H1 (cell line): ENCODE measurements around the gene ZNF85. TPM values are rescaled to one million over a fixed set of nuclear protein-coding genes. Genes with fewer than 3 reads are reported as not detected.

Experiments
- CTCF ChIA-PET: fragments of 300-600 bp; sonication (Branson Sonifier 250); formaldehyde crosslinking; loops from one replicate; lab custom pipeline; 2021; ENCODE audit not compliant: partially characterized antibody; lab: Charles Lee
- POLR2A ChIA-PET: fragments of 300-600 bp; sonication (Branson Sonifier 250); formaldehyde crosslinking; loops from one replicate; lab custom pipeline; 2021; ENCODE audit warnings: inconsistent platforms; ENCODE audit not compliant: partially characterized antibody; lab: Charles Lee
- DNase-seq, 2 experiments: peaks; one replicate each; pipeline versions ENCODE4 v3.0.0 to v3.0.0-alpha.2; 2010 to 2022; ENCODE audit warnings: low spot score in 2 of 2, low read depth in 1 of 2, mixed read lengths in 1 of 2
- FAIRE-seq: peaks from 2 replicates; lab custom pipeline; 2011; peaks lifted over from hg19 to GRCh38; lab: Jason Lieb, UNC
- H2AFZ ChIP-seq: 2 replicates; pipeline ENCODE4 v1.8.1; 2012; ENCODE audit warnings: low read length, inconsistent platforms
- H2AK5ac ChIP-seq: 2 replicates; pipeline ENCODE4 v1.6.1; 2013; ENCODE audit warnings: low read depth, low read length
- H2BK120ac ChIP-seq: replicated peaks from 2 replicates; pipeline ENCODE3; 2013; ENCODE audit warnings: low read depth, low read length, inconsistent platforms
- H2BK12ac ChIP-seq: 2 replicates; pipeline ENCODE4 v1.6.1; 2013; ENCODE audit warnings: low read depth, low read length
- H2BK15ac ChIP-seq: 2 replicates; pipeline ENCODE4 v1.6.1; 2013; ENCODE audit warnings: low read length
- H2BK20ac ChIP-seq: 2 replicates; pipeline ENCODE4 v1.6.1; 2013; ENCODE audit warnings: low read length
- H2BK5ac ChIP-seq: 2 replicates; pipeline ENCODE4 v1.6.1; 2013; ENCODE audit warnings: low read depth, low read length
- H3K14ac ChIP-seq: 2 replicates; pipeline ENCODE4 v1.6.1; 2013; ENCODE audit warnings: inconsistent platforms; ENCODE audit not compliant: insufficient read length
- H3K18ac ChIP-seq: 2 replicates; pipeline ENCODE4 v1.6.1; 2013; ENCODE audit warnings: low read length; ENCODE audit errors: extremely low read depth
- H3K23ac ChIP-seq: 2 replicates; pipeline ENCODE4 v1.6.1; 2013; ENCODE audit warnings: inconsistent platforms; ENCODE audit not compliant: insufficient read length
- H3K23me2 ChIP-seq: 2 replicates; pipeline ENCODE4 v1.6.1; 2013; ENCODE audit warnings: low read depth, low read length
- H3K27ac ChIP-seq: 2 replicates; pipeline ENCODE4 v1.6.1; 2011; ENCODE audit warnings: low read depth, low read length, inconsistent platforms
- H3K27me3 ChIP-seq, 4 experiments: replicated peaks in 1 of 4; 1 replicate in 1 of 4; 2 replicates in 3 of 4; pipeline versions ENCODE4 v1.6.1 to v1.8.1; 2011 to 2013; ENCODE audit warnings: low read length in 3 of 4, mild to moderate bottlenecking in 3 of 4, inconsistent platforms in 2 of 4, mixed read lengths in 2 of 4, moderate library complexity in 1 of 4; ENCODE audit not compliant: control insufficient read depth in 3 of 4, insufficient read depth in 3 of 4; ENCODE audit errors: extremely low read depth in 1 of 4
- H3K36me3 ChIP-seq, 4 experiments: 2 replicates each; pipeline versions ENCODE4 v1.6.1 to v1.8.1; 2011 to 2013; ENCODE audit warnings: mild to moderate bottlenecking in 4 of 4, low read length in 3 of 4, moderate library complexity in 2 of 4, control low read depth in 1 of 4, inconsistent platforms in 1 of 4; ENCODE audit not compliant: insufficient read depth in 4 of 4, control insufficient read depth in 2 of 4
- H3K4ac ChIP-seq: replicated peaks from 2 replicates; pipeline ENCODE3; 2013; ENCODE audit warnings: low read length, low read depth, mixed read lengths, inconsistent platforms; ENCODE audit not compliant: insufficient read length
- H3K4me1 ChIP-seq, 4 experiments: replicated peaks in 1 of 4; 1 replicate in 1 of 4; 2 replicates in 3 of 4; pipeline versions ENCODE4 v1.6.1 to v1.8.1; 2011 to 2013; ENCODE audit warnings: low read length in 3 of 4, inconsistent platforms in 2 of 4, mixed read lengths in 1 of 4; ENCODE audit not compliant: insufficient read depth in 4 of 4, control insufficient read depth in 3 of 4
- H3K4me2 ChIP-seq, 2 experiments: 2 replicates each; pipeline versions ENCODE4 v1.6.1 to v1.8.1; 2011 to 2013; ENCODE audit warnings: low read depth in 2 of 2, low read length in 2 of 2, control low read depth in 1 of 2, inconsistent platforms in 1 of 2, mild to moderate bottlenecking in 1 of 2; ENCODE audit not compliant: insufficient read depth in 1 of 2
- H3K4me3 ChIP-seq, 4 experiments: fragments of 200-600, 300-600 bp in 1 of 4; sonication (generic), shearing (Covaris generic), sonication (Bioruptor Twin) in 1 of 4; 2 replicates each; pipeline versions ENCODE4 v1.5.1 to v1.8.1; 2011 to 2016; ENCODE audit warnings: low read length in 4 of 4, low read depth in 3 of 4, control low read depth in 2 of 4, inconsistent platforms in 2 of 4, mild to moderate bottlenecking in 2 of 4, mixed read lengths in 1 of 4, moderate library complexity in 1 of 4; ENCODE audit not compliant: insufficient read depth in 2 of 4; ENCODE audit errors: extremely low read depth in 1 of 4
- H3K56ac ChIP-seq: replicated peaks from 2 replicates; pipeline ENCODE3; 2013; ENCODE audit warnings: low read depth, mild to moderate bottlenecking, mixed read lengths, low read length, inconsistent platforms; ENCODE audit not compliant: insufficient read length
- H3K79me1 ChIP-seq: 2 replicates; pipeline ENCODE4 v1.6.1; 2013; ENCODE audit warnings: low read depth, low read length, control low read depth
- H3K79me2 ChIP-seq, 2 experiments: 2 replicates each; pipeline versions ENCODE4 v1.6.1 to v1.8.1; 2012 to 2013; ENCODE audit warnings: low read length in 2 of 2, mild to moderate bottlenecking in 2 of 2, inconsistent platforms in 1 of 2; ENCODE audit not compliant: insufficient read depth in 2 of 2, control insufficient read depth in 1 of 2
- H3K9ac ChIP-seq, 4 experiments: replicated peaks in 1 of 4; 1 replicate in 1 of 4; 2 replicates in 3 of 4; pipeline versions ENCODE4 v1.6.1 to v1.8.1; 2011 to 2013; ENCODE audit warnings: low read depth in 3 of 4, low read length in 3 of 4, control low read depth in 2 of 4, mild to moderate bottlenecking in 2 of 4, moderate library complexity in 2 of 4, inconsistent platforms in 1 of 4; ENCODE audit errors: extremely low read depth in 1 of 4
- H3K9me3 ChIP-seq, 2 experiments: 2 replicates each; pipeline versions ENCODE4 v1.6.1 to v1.8.1; 2012 to 2013; ENCODE audit warnings: mild to moderate bottlenecking in 2 of 2, moderate library complexity in 2 of 2, control low read depth in 1 of 2, inconsistent platforms in 1 of 2, low read depth in 1 of 2, low read length in 1 of 2, mixed read lengths in 1 of 2; ENCODE audit not compliant: insufficient read depth in 2 of 2
- H4K20me1 ChIP-seq, 2 experiments: replicated peaks in 1 of 2; 2 replicates each; pipeline versions ENCODE3 to v1.8.1; 2011 to 2013; ENCODE audit warnings: inconsistent platforms in 2 of 2, low read length in 2 of 2, mild to moderate bottlenecking in 1 of 2; ENCODE audit not compliant: insufficient read depth in 2 of 2, control insufficient read depth in 1 of 2
- H4K5ac ChIP-seq: 2 replicates; pipeline ENCODE4 v1.6.1; 2013; ENCODE audit warnings: low read length, low read depth, mixed read lengths, inconsistent platforms; ENCODE audit not compliant: insufficient read length
- H4K8ac ChIP-seq: 2 replicates; pipeline ENCODE4 v1.8.0; 2013; ENCODE audit warnings: mild to moderate bottlenecking, moderate library complexity, low read length, inconsistent platforms; ENCODE audit not compliant: insufficient read depth; ENCODE audit errors: extremely low read depth
- H4K91ac ChIP-seq: replicated peaks from 2 replicates; pipeline ENCODE3; 2013; ENCODE audit warnings: low read length, mixed read lengths, inconsistent platforms; ENCODE audit not compliant: insufficient read length
- GTF2F1 ChIP-seq: IDR thresholded peaks from 2 replicates; pipeline ENCODE4 v1.6.1; 2012; ENCODE audit warnings: low read depth, low read length, improper control_type of control experiment, borderline replicate concordance
- MAFK ChIP-seq: IDR thresholded peaks from 2 replicates; pipeline ENCODE4 v1.6.1; 2012; ENCODE audit warnings: low read depth, mild to moderate bottlenecking, improper control_type of control experiment, low read length
- POLR2AphosphoS5 ChIP-seq: IDR thresholded peaks from 2 replicates; pipeline ENCODE4 v1.6.1; 2011; ENCODE audit warnings: low read depth, low read length
- SP1 ChIP-seq: IDR thresholded peaks from 2 replicates; pipeline ENCODE4 v1.6.1; 2011; ENCODE audit warnings: low read depth, low read length
- TCF12 ChIP-seq: IDR thresholded peaks from 2 replicates; pipeline ENCODE4 v1.6.1; 2011; ENCODE audit warnings: low read depth, mild to moderate bottlenecking, low read length
- ZNF274 ChIP-seq: IDR thresholded peaks from 2 replicates; pipeline ENCODE4 v1.7.0; 2012; ENCODE audit warnings: low read length, borderline replicate concordance; ENCODE audit errors: extremely low read depth
- WGBS, 2 experiments: shearing (Covaris generic) in 1 of 2; methylation state at CpG; one replicate each; pipeline versions ENCODE4 v1.1.6 to v1.1.7; 2013 to 2015; ENCODE audit warnings: low lambda C conversion rate in 2 of 2, mixed read lengths in 2 of 2, inconsistent platforms in 1 of 2, low coverage in 1 of 2, missing lambda C conversion rate in 1 of 2; ENCODE audit not compliant: insufficient replicate concordance in 2 of 2, insufficient coverage in 1 of 2, insufficient read length in 1 of 2; ENCODE audit errors: extremely low coverage in 1 of 2, missing lambda C conversion rate in 1 of 2; 5-methylcytosine and 5-hydroxymethylcytosine counted together
- long read RNA-seq, 2 experiments: library from RNA in 1 of 2; library from capped mRNA in 1 of 2; stranded (forward); transcript quantifications; one replicate each; pipeline ENCODE4 v2.0.0, GENCODE V29; 2021; ENCODE audit warnings: inconsistent platforms in 1 of 2
- polyA minus RNA-seq, 3 experiments: library from RNA; depleted of rRNA, polyadenylated mRNA; stranded (reverse); fragments of >200 nt; gene quantifications; 1 replicate in 2 of 3; 2 replicates in 1 of 3; pipeline ENCODE4 v1.2.3, GENCODE V29; 2011
- polyA plus RNA-seq, 7 experiments: library from polyadenylated mRNA; depleted of rRNA in 3 of 7; stranded (reverse) in 5 of 7; unstranded in 2 of 7; fragments of >200 nt in 5 of 7; fragments of 200-250 nt in 2 of 7; gene quantifications; 1 replicate in 5 of 7; 2 replicates in 1 of 7; 4 replicates in 1 of 7; pipeline versions ENCODE4 v1.2.1 to v1.2.3, GENCODE V29; 2011 to 2013; ENCODE audit warnings: missing spikeins in 2 of 7, mixed read lengths in 2 of 7
- total RNA-seq: library from RNA; stranded (reverse); fragmentation: NEBNext Ultra II Directional; extraction: Animal tissue kit (Norgen Biotek cat#: 25700); gene quantifications from 2 replicates; pipeline ENCODE4 v1.2.1, GENCODE V29; 2021
- TF ChIP-seq, protein P1 (sequence below): IDR thresholded peaks from 2 replicates; pipeline ENCODE4 v1.6.1; 2011; ENCODE audit warnings: low read depth, mild to moderate bottlenecking, low read length; ENCODE audit not compliant: insufficient read depth

Gene ZNF85
- total RNA-seq (22.2 and 23.1 TPM in 2 replicates), polyA plus RNA-seq (2011; rRNA removed) (6.1 and 7.6 TPM in 2 replicates), polyA minus RNA-seq (2011; rRNA and poly(A)+ RNA removed) (30.0 and 37.4 TPM in 2 replicates)
- 10.7 TPM for polyA plus RNA-seq (2011; cell fraction: cytosol; rRNA removed)
- polyA plus RNA-seq (2011; cell fraction: nucleus; rRNA removed), result 13.4 TPM
- 10.1 to 14.4 TPM (median 12.3 TPM) in 4 replicates for polyA plus RNA-seq (2012, experiment 1 of 2)
- polyA plus RNA-seq (2012, experiment 2 of 2), result 2.8 TPM
- polyA plus RNA-seq (2013, experiment 1 of 2), result 21.7 TPM
- 21.4 TPM for polyA plus RNA-seq (2013, experiment 2 of 2)
- 63.0 TPM for polyA minus RNA-seq (2011; cell fraction: cytosol; rRNA and poly(A)+ RNA removed)
- polyA minus RNA-seq (2011; cell fraction: nucleus; rRNA and poly(A)+ RNA removed), result 121 TPM
- long read RNA-seq, experiment 1, transcript ZNF85-202 (4 exons, 2,296 nt), result major isoform, 5 of 22 reads
- long read RNA-seq, experiment 1, partial matches to known transcripts, result 3 of 22 reads
- long read RNA-seq, experiment 1, other reads (novel, unspliced or antisense), result 9 of 22 reads
- long read RNA-seq, experiment 2, transcript ZNF85-201 (4 exons, 1,531 nt), result minor isoform, 5 of 20 reads
- long read RNA-seq, experiment 2, transcript ZNF85-202 (4 exons, 2,296 nt), result major isoform, 7 of 20 reads
- long read RNA-seq, experiment 2, partial matches to known transcripts, result 1 of 20 reads
- long read RNA-seq, experiment 2, other reads (novel, unspliced or antisense), result 5 of 20 reads

DNA sequence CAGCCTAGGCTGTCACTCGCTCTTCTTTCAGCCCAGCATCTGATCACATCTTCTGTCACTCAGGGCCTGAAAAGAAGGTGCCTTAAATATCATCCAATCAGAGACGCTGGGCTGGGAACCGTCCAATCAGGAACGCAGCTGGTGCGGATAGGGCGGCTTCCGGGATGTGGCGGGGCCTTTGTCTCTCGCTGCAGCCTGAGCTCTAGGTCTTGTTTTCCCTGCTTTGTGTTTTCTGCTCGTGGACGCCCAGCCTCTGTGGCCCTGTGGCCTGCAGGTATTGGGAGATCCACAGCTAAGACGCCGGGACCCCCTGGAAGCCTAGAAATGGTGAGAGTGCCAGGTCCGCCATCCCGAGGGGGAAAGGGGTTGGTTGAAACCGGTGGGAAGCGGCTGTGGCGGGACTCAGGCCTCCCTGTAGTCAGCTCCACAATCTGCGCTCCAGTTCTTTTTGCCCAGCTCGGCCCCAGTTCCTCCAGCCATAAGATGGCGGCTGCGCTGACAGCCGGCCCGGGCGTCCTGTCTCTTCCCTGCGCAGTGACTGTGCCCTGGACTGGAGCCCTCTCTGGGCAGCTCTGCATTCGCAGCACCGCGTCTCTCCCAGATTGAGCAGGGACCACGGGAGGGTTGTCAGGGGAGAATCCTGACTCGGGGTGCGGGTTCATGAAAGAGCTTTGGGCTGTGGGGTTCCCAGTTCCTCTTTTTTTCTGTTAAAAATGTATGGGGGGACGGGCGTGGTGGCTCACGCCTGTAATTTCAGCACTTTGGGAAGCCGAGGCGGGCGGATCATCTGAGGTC is at the start of gene ZNF85:
ZNF85 (plus strand) TSS at position 175 of the 795 bp plus-strand sequence; CDS start at position 325, 150 bp downstream.
- DNase-seq (peak; percentile 74 to 88), FAIRE-seq (peak; percentile 98)
- no peak within 1 kb of the TSS for H2AK5ac ChIP-seq
- no peak within 1 kb of the TSS for H2BK15ac ChIP-seq
- peak within 1 kb of the TSS; percentile 98 for H2BK5ac ChIP-seq
- CTCF ChIA-PET, result interaction anchor here (0.5 kb wide), 1 partner anchor 365 kb away, joined by 3 read pairs; no protein-coding TSS in a partner anchor
- peak within 1 kb of the TSS; percentile 25 for H4K91ac ChIP-seq
- WGBS, 2 experiments, result 3% methylated on average over 35 of the region's 38 CpGs; no CpG with 5 or more reads in 1 of the 2 experiments
- H3K23me2 ChIP-seq, result no peaks in the 10 kb centered on the region
- H3K9me3 ChIP-seq, result no peaks in the 10 kb centered on the region
- H3K4ac ChIP-seq, result no peak within 1 kb of the TSS
- no peak within 1 kb of the TSS for H3K14ac ChIP-seq
- peak within 1 kb of the TSS; percentile 30 for H3K56ac ChIP-seq
- H3K79me1 ChIP-seq, result peaks cover 2% of the 10 kb centered on the region; the same call in 1 of the 2 replicates
- peaks cover 4 to 42% of the 10 kb centered on the region in 2 experiments; a peak in 3 of 4 replicates for H3K79me2 ChIP-seq
- peak within 1 kb of the TSS; percentile 91 for H3K18ac ChIP-seq
- peak within 1 kb of the TSS; percentile 56 to 94 (median 83) for H3K4me3 ChIP-seq
- H3K9ac ChIP-seq, result peak within 1 kb of the TSS; percentile 93 to 99 (median 96)
- peak within 1 kb of the TSS; percentile 99; the same call in 1 of the 2 replicates for H4K8ac ChIP-seq
- H3K27me3 ChIP-seq, result no peaks in the 10 kb centered on the region
- no peaks in the 10 kb centered on the region for H4K20me1 ChIP-seq
- peak within 1 kb of the TSS; percentile 69; the same call in 1 of the 2 replicates for H2BK12ac ChIP-seq
- H4K5ac ChIP-seq, result peak within 1 kb of the TSS; percentile 32
- H3K4me2 ChIP-seq, result peak within 1 kb of the TSS; percentile 26 to 58
- H3K23ac ChIP-seq, result no peak within 1 kb of the TSS
- H3K4me1 ChIP-seq, result no peaks in the 10 kb centered on the region; a peak in 1 of 7 replicates
- H3K36me3 ChIP-seq, result peaks cover 0 to 3% (median under 1%) of the 10 kb centered on the region in 4 experiments; a peak in 3 of 8 replicates
- POLR2A ChIA-PET, result interaction anchor here (0.5 to 1.9 kb wide), 14 partner anchors 9 to 498 kb away, joined by 3 to 11 read pairs (median 4); partner anchors contain the start of genes ZNF431, ZNF708, ZNF714 and ZNF737
- no peak within 1 kb of the TSS for H2BK20ac ChIP-seq
- H2AFZ ChIP-seq, result peak within 1 kb of the TSS; percentile 81
- peak within 1 kb of the TSS; percentile 98 for H3K27ac ChIP-seq
- H2BK120ac ChIP-seq, result no peak within 1 kb of the TSS
- TF ChIP-seq ZNF274 (no peak), SP1 (peak; percentile 95), MAFK (no peak), TCF12 (no peak), GTF2F1 (no peak), POLR2AphosphoS5 (peak; percentile 86)
- TF ChIP-seq, protein P1, sequence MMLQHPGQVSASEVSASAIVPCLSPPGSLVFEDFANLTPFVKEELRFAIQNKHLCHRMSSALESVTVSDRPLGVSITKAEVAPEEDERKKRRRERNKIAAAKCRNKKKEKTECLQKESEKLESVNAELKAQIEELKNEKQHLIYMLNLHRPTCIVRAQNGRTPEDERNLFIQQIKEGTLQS, result no peak
